Neural progenitor cell (in vitro differentiated cells): ENCODE data around the gene FAM180A. TPM values are rescaled to one million over a fixed set of nuclear protein-coding genes. Genes with fewer than 3 reads are reported as not detected.

Experiments
- DNase-seq: peaks from one replicate; pipeline ENCODE4 v3.0.0-alpha.2; 2016; ENCODE audit warnings: low spot score
- H2AFZ ChIP-seq: fragments of 200-600 bp; sonication (generic); replicated peaks from 2 replicates; pipeline ENCODE4 v1.6.1; 2016; ENCODE audit warnings: antibody characterized with exemption
- H3F3A ChIP-seq: fragments of 200-600 bp; sonication (generic); 2 replicates; pipeline ENCODE4 v1.6.1; 2016; ENCODE audit warnings: antibody characterized with exemption, low read depth
- H3K27ac ChIP-seq: fragments of 200-600 bp; sonication (generic); 2 replicates; pipeline ENCODE4 v1.5.1; 2016; ENCODE audit warnings: mild to moderate bottlenecking
- H3K27me3 ChIP-seq: fragments of 200-600 bp; sonication (generic); 2 replicates; pipeline ENCODE4 v1.6.1; 2016; ENCODE audit warnings: mild to moderate bottlenecking, moderate library complexity
- H3K36me3 ChIP-seq: fragments of 200-600 bp; sonication (generic); 2 replicates; pipeline ENCODE4 v1.5.1; 2016
- H3K4me1 ChIP-seq: fragments of 200-600 bp; sonication (generic); 2 replicates; pipeline ENCODE4 v1.6.1; 2016; ENCODE audit warnings: mixed run types
- H3K4me2 ChIP-seq: fragments of 200-600 bp; sonication (generic); 2 replicates; pipeline ENCODE4 v1.6.1; 2016
- H3K4me3 ChIP-seq: fragments of 200-600 bp; sonication (generic); 2 replicates; pipeline ENCODE4 v1.5.1; 2016
- H3K79me2 ChIP-seq: fragments of 200-600 bp; sonication (generic); 2 replicates; pipeline ENCODE4 v1.6.1; 2016; ENCODE audit warnings: low read depth
- H3K9ac ChIP-seq: fragments of 200-600 bp; sonication (generic); 2 replicates; pipeline ENCODE4 v1.6.1; 2016
- H3K9me3 ChIP-seq: fragments of 200-600 bp; sonication (generic); 2 replicates; pipeline ENCODE4 v1.5.1; 2016; ENCODE audit warnings: low read depth
- H4K20me1 ChIP-seq: fragments of 200-600 bp; sonication (generic); 2 replicates; pipeline ENCODE4 v1.6.1; 2016; ENCODE audit warnings: low read depth
- H3K27ac Mint-ChIP-seq: 3 replicates; pipeline ENCODE4 v1.8.0; 2021; ENCODE audit warnings: mixed read lengths
- H3K27me3 Mint-ChIP-seq: 2 replicates; pipeline ENCODE4 v1.8.0; 2022; ENCODE audit warnings: low read depth, mild to moderate bottlenecking, inconsistent platforms, moderate library complexity, mixed read lengths; ENCODE audit not compliant: insufficient read depth
- H3K36me3 Mint-ChIP-seq: 3 replicates; pipeline ENCODE4 v1.8.0; 2021; ENCODE audit warnings: mixed read lengths
- H3K4me1 Mint-ChIP-seq: 3 replicates; pipeline ENCODE4 v1.8.0; 2021; ENCODE audit warnings: mixed read lengths
- H3K4me3 Mint-ChIP-seq: 3 replicates; pipeline ENCODE4 v1.8.0; 2021; ENCODE audit warnings: mild to moderate bottlenecking, moderate library complexity, mixed read lengths
- H3K9me3 Mint-ChIP-seq: 3 replicates; pipeline ENCODE4 v1.8.0; 2020; ENCODE audit warnings: mixed read lengths
- CTCF ChIP-seq: fragments of 200-600 bp; sonication (generic); IDR thresholded peaks from 2 replicates; pipeline ENCODE4 v1.5.1; 2017; ENCODE audit warnings: antibody characterized with exemption, mild to moderate bottlenecking
- EZH2 ChIP-seq: fragments of 200-600 bp; sonication (generic); IDR thresholded peaks from 2 replicates; pipeline ENCODE4 v1.6.1; 2017; ENCODE audit warnings: antibody characterized with exemption, mild to moderate bottlenecking, moderate library complexity
- EZH2phosphoT487 ChIP-seq: fragments of 200-600 bp; sonication (generic); IDR thresholded peaks from 2 replicates; pipeline ENCODE4 v1.6.1; 2017; ENCODE audit warnings: antibody characterized with exemption
- total RNA-seq: library from RNA; depleted of rRNA; stranded (reverse); fragments of >200 nt; gene quantifications from 2 replicates; pipeline ENCODE4 v1.2.3, GENCODE V29; 2015; ENCODE audit warnings: low replicate concordance

The FAM180A gene
- total RNA-seq, 1 donor from 2014 or later, result not detected

- H4K20me1 ChIP-seq, result no peaks in the 10 kb centered on the region
- no peak overlapping the region for H2AFZ ChIP-seq
- no peak overlapping the region for H3K4me3 ChIP-seq
- peaks cover 24% of the 10 kb centered on the region for H3F3A ChIP-seq
- DNase-seq, result peak; percentile 9
- H3K9me3 ChIP-seq, result no peaks in the 10 kb centered on the region
- TF ChIP-seq EZH2 (no peak), CTCF (no peak), EZH2phosphoT487 (no peak)
- no peak overlapping the region for H3K4me3 Mint-ChIP-seq
- H3K27ac ChIP-seq, result no peak overlapping the region
- no peak overlapping the region for H3K4me2 ChIP-seq
- no peaks in the 10 kb centered on the region for H3K27me3 Mint-ChIP-seq
- H3K36me3 ChIP-seq, result no peaks in the 10 kb centered on the region
- peak overlapping the region; percentile 72 for H3K27ac Mint-ChIP-seq
- no peak overlapping the region for H3K9ac ChIP-seq
- H3K4me1 Mint-ChIP-seq, result peaks cover 34% of the 10 kb centered on the region
- H3K27me3 ChIP-seq, result no peaks in the 10 kb centered on the region
- H3K9me3 Mint-ChIP-seq, result peaks cover 5% of the 10 kb centered on the region
- peaks cover 40% of the 10 kb centered on the region for H3K4me1 ChIP-seq
- no peaks in the 10 kb centered on the region for H3K79me2 ChIP-seq
- peaks cover 1% of the 10 kb centered on the region for H3K36me3 Mint-ChIP-seq
Observed at GRCh38 chr7:135772639-135773222, 24.1 kb upstream of the FAM180A start.

- H3K9me3 Mint-ChIP-seq, result no peaks in the 10 kb centered on the region
- Histone ChIP-seq H3K9ac (no peak overlapping the region), H3K4me1 (peaks cover 40% of the 10 kb centered on the region), H3K36me3 (no peaks in the 10 kb centered on the region), H3K4me2 (no peak overlapping the region), H4K20me1 (no peaks in the 10 kb centered on the region), H2AFZ (no peak overlapping the region), H3K4me3 (no peak overlapping the region), H3K79me2 (no peaks in the 10 kb centered on the region), H3K9me3 (no peaks in the 10 kb centered on the region), H3F3A (peaks cover 24% of the 10 kb centered on the region), H3K27me3 (no peaks in the 10 kb centered on the region), H3K27ac (no peak overlapping the region)
- H3K27ac Mint-ChIP-seq, result peak overlapping the region; percentile 72
- H3K4me3 Mint-ChIP-seq, result no peak overlapping the region
- no peak for DNase-seq
- H3K27me3 Mint-ChIP-seq, result no peaks in the 10 kb centered on the region
- H3K36me3 Mint-ChIP-seq, result no peaks in the 10 kb centered on the region
- TF ChIP-seq EZH2 (no peak), CTCF (no peak), EZH2phosphoT487 (no peak)
- peaks cover 34% of the 10 kb centered on the region for H3K4me1 Mint-ChIP-seq
Observed at GRCh38 chr7:135771961-135772638, 23.5 kb upstream of the FAM180A start.

- Histone ChIP-seq H3K4me2 (no peak overlapping the region), H3K27ac (no peak overlapping the region), H3K4me1 (peaks cover 40% of the 10 kb centered on the region), H3F3A (peaks cover 24% of the 10 kb centered on the region), H3K4me3 (no peak overlapping the region), H3K9me3 (no peaks in the 10 kb centered on the region), H2AFZ (no peak overlapping the region), H4K20me1 (no peaks in the 10 kb centered on the region), H3K36me3 (no peaks in the 10 kb centered on the region), H3K9ac (no peak overlapping the region), H3K27me3 (no peaks in the 10 kb centered on the region), H3K79me2 (no peaks in the 10 kb centered on the region)
- no peak for DNase-seq
- Mint-ChIP-seq H3K27me3 (peaks cover 2% of the 10 kb centered on the region), H3K9me3 (no peaks in the 10 kb centered on the region), H3K27ac (no peak overlapping the region), H3K4me1 (peaks cover 34% of the 10 kb centered on the region), H3K36me3 (no peaks in the 10 kb centered on the region), H3K4me3 (no peak overlapping the region)
- TF ChIP-seq CTCF (no peak), EZH2phosphoT487 (no peak), EZH2 (no peak)
Observed at GRCh38 chr7:135771051-135771450, 22.4 kb upstream of the FAM180A start.
